Muscle of leg (tissue), 11 donors: Measurements from ENCODE around the gene SLC16A6. TPM values are rescaled to one million over a fixed set of nuclear protein-coding genes. Genes with fewer than 3 reads are reported as not detected.
"Not testable (repeated sequence)": the region's sequence is repeated elsewhere in the genome, so short reads cannot be mapped to it uniquely, and the experiment has no call there.

Experiments
- DNase-seq: peaks from one replicate; pipeline ENCODE4 v3.0.0; 2013
- H3K27ac ChIP-seq: one replicate; pipeline ENCODE4 v1.5.1; 2013; ENCODE audit warnings: mild to moderate bottlenecking, low read length, control low read depth
- H3K27me3 ChIP-seq: one replicate; pipeline ENCODE4 v1.6.1; 2013; ENCODE audit warnings: low read length; ENCODE audit not compliant: control insufficient read depth, insufficient read depth
- H3K36me3 ChIP-seq: one replicate; pipeline ENCODE4 v1.6.1; 2013; ENCODE audit warnings: low read length; ENCODE audit not compliant: control insufficient read depth, insufficient read depth
- H3K4me1 ChIP-seq: one replicate; pipeline ENCODE4 v1.6.1; 2013; ENCODE audit warnings: low read length; ENCODE audit not compliant: control insufficient read depth, insufficient read depth
- H3K4me3 ChIP-seq: one replicate; pipeline ENCODE4 v1.5.1; 2013; ENCODE audit warnings: low read length, control low read depth
- H3K9me3 ChIP-seq: replicated peaks from 2 replicates; pipeline ENCODE4 v1.6.1; 2013; ENCODE audit warnings: low read depth, low read length; ENCODE audit not compliant: control insufficient read depth
- WGBS: methylation state at CpG from one replicate; pipeline ENCODE4 v1.1.5; 2013; ENCODE audit warnings: missing lambda C conversion rate; ENCODE audit not compliant: insufficient coverage; 5-methylcytosine and 5-hydroxymethylcytosine counted together
- polyA plus RNA-seq, 8 donors: library from polyadenylated mRNA; unstranded; fragments of 120-200 nt; gene quantifications; one replicate each; pipeline versions ENCODE4 v1.2.1 to v1.2.3, GENCODE V29; 2013; ENCODE audit warnings: inconsistent platforms in 1 of 8, low replicate concordance in 1 of 8; ENCODE audit not compliant: insufficient read length in 8 of 8, insufficient read depth in 1 of 8
- total RNA-seq: library from RNA; stranded (reverse); fragments of 120-200 nt; gene quantifications from one replicate; pipeline ENCODE4 v1.2.4, GENCODE V29; 2013

The SLC16A6 gene
- total and polyA plus RNA-seq, 9 donors = 0.25 to 0.65 (median 0.36) TPM

- H3K4me3 ChIP-seq, H3K4me1 ChIP-seq, H3K9me3 ChIP-seq, H3K36me3 ChIP-seq, H3K27me3 ChIP-seq: not testable (repeated sequence)
- peak overlapping the region; percentile 79 for H3K27ac ChIP-seq
- 69% methylated on average over 5 of the region's 16 CpGs for WGBS
- peak; percentile 48 for DNase-seq
Observed at GRCh38 chr17:68237369-68238163, 53.4 kb downstream of the SLC16A6 start.

- 79% methylated on average over 9 of the region's 11 CpGs for WGBS
- DNase-seq = not testable (repeated sequence)
Observed at GRCh38 chr17:68235336-68235791, 55.6 kb downstream of the SLC16A6 start.

GRCh38 chr17:68234726-68235335 lies 56.1 kb downstream of the SLC16A6 start:
- not testable (repeated sequence) for H3K4me3 ChIP-seq, H3K4me1 ChIP-seq, DNase-seq, H3K27ac ChIP-seq, H3K9me3 ChIP-seq, H3K27me3 ChIP-seq, H3K36me3 ChIP-seq
- 100% methylated on average over 1 of the region's 12 CpGs for whole genome bisulfite sequencing

More at GRCh38 chr17:68235336-68235791, 55.6 kb downstream of the SLC16A6 start:
- H3K36me3 ChIP-seq, H3K27ac ChIP-seq, H3K9me3 ChIP-seq, H3K4me3 ChIP-seq, H3K4me1 ChIP-seq, H3K27me3 ChIP-seq: not testable (repeated sequence)

GRCh38 chr17:68232741-68233140 lies 58.2 kb downstream of the SLC16A6 start:
- H3K4me3 ChIP-seq, H3K4me1 ChIP-seq, DNase-seq, H3K36me3 ChIP-seq, H3K9me3 ChIP-seq, H3K27me3 ChIP-seq, H3K27ac ChIP-seq: not testable (repeated sequence)
- no CpG with 5 or more reads among the region's 1 CpG for WGBS

- H3K9me3 ChIP-seq = no peaks in the 10 kb centered on the region
- H3K27ac ChIP-seq = no peak overlapping the region
- no peaks in the 10 kb centered on the region for H3K27me3 ChIP-seq
- H3K36me3 ChIP-seq = no peaks in the 10 kb centered on the region
- H3K4me1 ChIP-seq = no peaks in the 10 kb centered on the region
- H3K4me3 ChIP-seq = no peak overlapping the region
- no CpG with 5 or more reads among the region's 1 CpG for WGBS
- no peak for DNase-seq
Observed at GRCh38 chr17:68231541-68231940, 59.4 kb downstream of the SLC16A6 start.

- H3K36me3 ChIP-seq, H3K9me3 ChIP-seq: not testable (repeated sequence)
- WGBS = no CpG with 5 or more reads among the region's 4 CpGs
Observed at GRCh38 chr17:68231131-68231530, 59.8 kb downstream of the SLC16A6 start.

GRCh38 chr17:68229619-68230018 lies 61.3 kb downstream of the SLC16A6 start:
- Histone ChIP-seq H3K27ac (no peak overlapping the region), H3K4me3 (no peak overlapping the region), H3K36me3 (no peaks in the 10 kb centered on the region), H3K4me1 (no peaks in the 10 kb centered on the region), H3K9me3 (no peaks in the 10 kb centered on the region), H3K27me3 (no peaks in the 10 kb centered on the region)
- 54% methylated on average over 7 of the region's 8 CpGs for WGBS
- DNase-seq = no peak

More at GRCh38 chr17:68231131-68231530, 59.8 kb downstream of the SLC16A6 start:
- DNase-seq, H3K4me1 ChIP-seq, H3K27me3 ChIP-seq, H3K4me3 ChIP-seq, H3K27ac ChIP-seq: not testable (repeated sequence)

GRCh38 chr17:68228817-68229570 lies 61.9 kb downstream of the SLC16A6 start:
- Histone ChIP-seq H3K27ac (no peak overlapping the region), H3K4me3 (no peak overlapping the region), H3K36me3 (no peaks in the 10 kb centered on the region), H3K9me3 (no peaks in the 10 kb centered on the region), H3K4me1 (no peaks in the 10 kb centered on the region), H3K27me3 (no peaks in the 10 kb centered on the region)
- DNase-seq = no peak
- WGBS = 64% methylated on average over 12 of the region's 17 CpGs

GRCh38 chr17:68228039-68228680 lies 62.8 kb downstream of the SLC16A6 start:
- DNase-seq, H3K4me1 ChIP-seq, H3K27me3 ChIP-seq, H3K36me3 ChIP-seq, H3K4me3 ChIP-seq, H3K27ac ChIP-seq, H3K9me3 ChIP-seq: not testable (repeated sequence)
- WGBS = 84% methylated on average over 6 of the region's 9 CpGs

GRCh38 chr17:68225055-68225454 lies 65.9 kb downstream of the SLC16A6 start:
- 100% methylated on average over 1 of the region's 4 CpGs for WGBS
- not testable (repeated sequence) for H3K9me3 ChIP-seq, H3K4me3 ChIP-seq, DNase-seq, H3K27me3 ChIP-seq, H3K27ac ChIP-seq, H3K4me1 ChIP-seq, H3K36me3 ChIP-seq
